GF-D8 (cell line): ENCODE results near the gene ZNF101.
A peak's percentile ranks its signal among the peaks of the same experiment; 100 is the strongest.

Experiments used
- DNase-seq: peaks from one replicate; lab custom pipeline; 2025; lab: John Stamatoyannopoulos, UW

The ZNF101 gene

GRCh38 chr19:19711934-19712828 is 43.5 kb downstream of the ZNF101 start:
- DNase-seq, result no peak

- no peak for DNase-seq
These were observed 51.2 kb downstream of the ZNF101 start for GRCh38 chr19:19719798-19720197.

GRCh38 chr19:19721896-19722295 is 53.3 kb downstream of the ZNF101 start:
- no peak for DNase-seq

- peak; percentile 83 for DNase-seq
These were observed 64.2 kb downstream of the ZNF101 start, which contains the start of gene ZNF14 for GRCh38 chr19:19732579-19733501. Gene ZNF14, minus strand, starts transcription at chr19:19733112. Its CDS starts 154 bp downstream, at chr19:19732958.
